Esophagus muscularis mucosa (tissue), 4 donors: ENCODE results near the gene LNPEP. TPM values are rescaled to one million over a fixed set of nuclear protein-coding genes. Genes with fewer than 3 reads are reported as not detected.
A peak's percentile ranks its signal among the peaks of the same experiment; 100 is the strongest.

ENCODE experiments used
- DNase-seq: peaks from one replicate; pipeline ENCODE4 v3.0.0-alpha.2; 2017; ENCODE audit errors: extremely low spot score
- H3K27ac ChIP-seq, 4 donors: fragments of 200-600 bp; sonication (generic); replicated peaks in 1 of 4; 1 replicate in 3 of 4; 2 replicates in 1 of 4; pipeline ENCODE4 v1.5.1; 2016 to 2019; ENCODE audit warnings: mild to moderate bottlenecking in 1 of 4
- H3K27me3 ChIP-seq, 4 donors: fragments of 200-600 bp; sonication (generic); one replicate each; pipeline versions ENCODE4 v1.5.1 to v1.6.0; 2016 to 2019
- H3K36me3 ChIP-seq, 4 donors: fragments of 200-600 bp; sonication (generic); one replicate each; pipeline ENCODE4 v1.5.1; 2016 to 2019
- H3K4me1 ChIP-seq, 4 donors: fragments of 200-600 bp; sonication (generic); one replicate each; pipeline ENCODE4 v1.5.1; 2016 to 2019
- H3K4me3 ChIP-seq, 4 donors: fragments of 200-600 bp; sonication (generic); 1 replicate in 2 of 4; 2 replicates in 2 of 4; pipeline ENCODE4 v1.5.1; 2016 to 2019; ENCODE audit warnings: mild to moderate bottlenecking in 4 of 4, moderate library complexity in 1 of 4
- H3K9me3 ChIP-seq, 4 donors: fragments of 200-600 bp; sonication (generic); 1 replicate in 3 of 4; 2 replicates in 1 of 4; pipeline ENCODE4 v1.5.1; 2016 to 2019
- CTCF ChIP-seq, 3 experiments: fragments of 200-600 bp in 2 of 3; fragments of 450-650 bp in 1 of 3; sonication (generic) in 2 of 3; IDR thresholded peaks; one replicate each; pipeline ENCODE4 v1.5.1; 2017 to 2019; ENCODE audit warnings: antibody characterized with exemption in 3 of 3, mild to moderate bottlenecking in 2 of 3, moderate library complexity in 1 of 3
- EP300 ChIP-seq: sonication (generic); formaldehyde crosslinking; IDR thresholded peaks from one replicate; pipeline ENCODE4 v1.6.1; 2017; ENCODE audit warnings: antibody characterized with exemption
- POLR2A ChIP-seq: fragments of 450-650 bp; IDR thresholded peaks from one replicate; pipeline ENCODE4 v1.6.1; 2017; ENCODE audit warnings: antibody characterized with exemption, moderate library complexity, mild to moderate bottlenecking, low read depth
- POLR2AphosphoS5 ChIP-seq, 2 donors: sonication (generic); formaldehyde crosslinking; IDR thresholded peaks; one replicate each; pipeline ENCODE4 v1.6.1; 2017; ENCODE audit warnings: antibody characterized with exemption in 2 of 2
- WGBS: methylation state at CpG from one replicate; pipeline ENCODE4 v1.1.5; 2018; 5-methylcytosine and 5-hydroxymethylcytosine counted together
- intact Hi-C: fragments of 100-400 bp; cut with DNase I; formaldehyde crosslinking; loops from one replicate; pipeline ENCODE4 v1.15.1; 2023
- total RNA-seq, 4 donors: library from RNA; depleted of rRNA; stranded (reverse); fragments of >200 nt; gene quantifications; one replicate each; pipeline versions ENCODE4 v1.1.0 to v1.2.1, GENCODE V29; 2016

LNPEP gene
- total RNA-seq, 4 donors from 2014 or later: 55.2 to 80.2 (median 65.6) TPM

GRCh38 chr5:96919754-96920197 is 16.1 kb upstream of the LNPEP start:
- TF ChIP-seq POLR2AphosphoS5 (IDR thresholded peaks at IDR 0.05) (no peak), EP300 (no peak), POLR2A (no peak), CTCF (IDR thresholded peaks at IDR 0.05) (no peak)
- WGBS: 100% methylated on average over 4 of the region's 4 CpGs
- Histone ChIP-seq H3K9me3 (no peaks in the 10 kb centered on the region), H3K36me3 (peaks cover 0 to 25% (median 4%) of the 10 kb centered on the region in 4 donors), H3K27ac (no peak overlapping the region), H3K4me1 (peaks cover 0 to 22% (median 14%) of the 10 kb centered on the region in 4 donors), H3K27me3 (no peaks in the 10 kb centered on the region), H3K4me3 (no peak overlapping the region)
- intact Hi-C loops: no loop called here
- DNase-seq: no peak

- H3K9me3 ChIP-seq: no peaks in the 10 kb centered on the region
- no peaks in the 10 kb centered on the region for H3K27me3 ChIP-seq
- intact Hi-C loops: no loop called here
- peaks cover 0 to 21% (median 3%) of the 10 kb centered on the region in 4 donors for H3K36me3 ChIP-seq
- no peak overlapping the region for H3K4me3 ChIP-seq
- 60% methylated on average over 3 of the region's 3 CpGs for WGBS
- peak overlapping the region in 1 of 4 donors; percentile 2 for H3K27ac ChIP-seq
- H3K4me1 ChIP-seq: peaks cover 0 to 22% (median 15%) of the 10 kb centered on the region in 4 donors
- TF ChIP-seq EP300 (no peak), POLR2AphosphoS5 (IDR thresholded peaks at IDR 0.05) (no peak), POLR2A (no peak)
- no peak for DNase-seq
Measured at GRCh38 chr5:96920744-96921355, 15.0 kb upstream of the LNPEP start.

GRCh38 chr5:96922499-96923244 is 13.2 kb upstream of the LNPEP start:
- H3K27me3 ChIP-seq: no peaks in the 10 kb centered on the region
- TF ChIP-seq POLR2A: no peak
- no peak for TF ChIP-seq EP300
- no peak for TF ChIP-seq CTCF (IDR thresholded peaks at IDR 0.05)
- H3K36me3 ChIP-seq: peaks cover 0 to 7% (median 0%) of the 10 kb centered on the region in 4 donors
- no peak overlapping the region for H3K4me3 ChIP-seq
- intact Hi-C loops: no loop called here
- H3K4me1 ChIP-seq: peaks cover 0 to 22% (median 15%) of the 10 kb centered on the region in 4 donors
- H3K9me3 ChIP-seq: no peaks in the 10 kb centered on the region
- 92% methylated on average over 12 of the region's 12 CpGs for WGBS
- no peak for DNase-seq
- H3K27ac ChIP-seq: no peak overlapping the region

- H3K4me1 ChIP-seq: peaks cover 0 to 22% (median 15%) of the 10 kb centered on the region in 4 donors
- 47% methylated on average over 3 of the region's 3 CpGs for WGBS
- no peak overlapping the region for H3K4me3 ChIP-seq
- no peaks in the 10 kb centered on the region for H3K9me3 ChIP-seq
- TF ChIP-seq POLR2AphosphoS5 (IDR thresholded peaks at IDR 0.05) (no peak), CTCF (IDR thresholded peaks at IDR 0.05) (no peak), EP300 (no peak), POLR2A (no peak)
- DNase-seq: no peak
- intact Hi-C loops: no loop called here
- no peaks in the 10 kb centered on the region for H3K36me3 ChIP-seq
- peak overlapping the region in 2 of 4 donors; percentile 14 to 46 for H3K27ac ChIP-seq
- H3K27me3 ChIP-seq: no peaks in the 10 kb centered on the region
Measured at GRCh38 chr5:96924016-96924443, 11.8 kb upstream of the LNPEP start.

GRCh38 chr5:96926276-96926675 is 9.6 kb upstream of the LNPEP start:
- Histone ChIP-seq H3K4me3 (no peak overlapping the region), H3K9me3 (no peaks in the 10 kb centered on the region), H3K4me1 (peaks cover 5 to 15% (median 15%) of the 10 kb centered on the region in 4 donors), H3K36me3 (no peaks in the 10 kb centered on the region), H3K27ac (no peak overlapping the region), H3K27me3 (no peaks in the 10 kb centered on the region)
- intact Hi-C loops: no loop called here
- 90% methylated on average over 1 of the region's 1 CpG for WGBS
- TF ChIP-seq CTCF (IDR thresholded peaks at IDR 0.05) (no peak), EP300 (no peak), POLR2AphosphoS5 (IDR thresholded peaks at IDR 0.05) (no peak), POLR2A (no peak)
- no peak for DNase-seq
